NCI-H2171 treated with DMSO at 0.1 percent for 48 hours (cell line): ENCODE measurements around the gene PTPRN2.

Experiments
- DNase-seq: peaks from one replicate; lab custom pipeline; 2025; lab: John Stamatoyannopoulos, UW

Gene PTPRN2

DNA sequence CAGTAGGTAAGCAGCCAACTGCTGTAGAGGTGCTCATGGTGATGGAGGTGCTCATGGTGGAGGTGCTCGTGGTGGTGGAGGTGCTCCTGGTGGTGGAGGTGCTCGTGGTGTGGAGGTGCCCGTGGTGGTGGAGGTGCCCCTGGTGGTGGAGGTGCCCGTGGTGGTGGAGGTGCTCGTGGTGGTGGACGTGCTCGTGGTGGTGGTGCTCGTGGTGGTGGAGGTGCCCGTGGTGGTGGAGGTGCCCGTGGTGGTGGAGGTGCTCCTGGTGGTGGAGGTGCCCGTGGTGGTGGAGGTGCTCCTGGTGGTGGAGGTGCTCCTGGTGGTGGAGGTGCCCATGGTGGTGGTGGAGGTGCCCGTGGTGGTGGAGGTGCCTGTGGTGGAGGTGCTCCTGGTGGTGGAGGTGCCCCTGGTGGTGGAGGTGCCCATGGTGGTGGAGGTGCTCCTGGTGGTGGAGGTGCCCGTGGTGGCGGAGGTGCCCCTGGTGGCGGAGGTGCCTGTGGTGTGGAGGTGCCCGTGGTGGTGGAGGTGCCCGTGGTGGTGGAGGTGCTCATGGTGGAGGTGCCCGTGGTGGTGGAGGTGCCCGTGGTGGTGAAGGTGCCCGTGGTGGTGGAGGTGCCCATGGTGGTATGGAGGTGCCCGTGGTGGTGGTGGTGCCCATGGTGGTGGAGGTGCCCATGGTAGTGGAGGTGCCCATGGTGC, 517.3 kb downstream of the PTPRN2 start:
- DNase-seq: no peak

- DNase-seq: no peak
Observed at GRCh38 chr7:158068853-158069252, 518.8 kb downstream of the PTPRN2 start.

- DNase-seq: no peak
Observed at GRCh38 chr7:158067931-158068482, 519.6 kb downstream of the PTPRN2 start.

- DNase-seq: no peak
Observed at GRCh38 chr7:158067219-158067930, 520.2 kb downstream of the PTPRN2 start.

- DNase-seq: no peak
Observed at GRCh38 chr7:158066085-158066484, 521.5 kb downstream of the PTPRN2 start.

- no peak for DNase-seq
Observed at GRCh38 chr7:158065340-158065739, 522.3 kb downstream of the PTPRN2 start.

DNA sequence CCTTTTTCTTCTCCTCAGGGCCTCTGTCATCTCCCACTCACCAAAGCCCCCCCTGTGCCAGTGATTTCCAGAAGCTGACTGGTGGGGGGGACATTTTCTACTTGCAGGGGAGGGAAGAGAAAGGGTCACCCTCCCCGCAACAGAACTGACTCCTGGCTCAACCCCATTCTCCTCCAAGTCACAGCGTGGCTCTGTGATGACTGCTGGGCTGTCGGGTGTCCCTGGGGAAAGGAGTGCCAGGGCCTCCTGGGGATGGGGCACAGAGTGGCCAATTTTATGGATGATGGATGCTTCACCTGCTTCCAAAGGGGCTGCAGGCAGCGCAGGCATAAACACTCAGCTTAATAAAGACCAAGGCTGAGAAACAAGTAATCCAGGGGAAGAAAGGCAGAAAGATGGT, 523.0 kb downstream of the PTPRN2 start:
- no peak for DNase-seq

GRCh38 chr7:158063850-158064610, 523.6 kb downstream of the PTPRN2 start:
- DNase-seq: no peak

DNA sequence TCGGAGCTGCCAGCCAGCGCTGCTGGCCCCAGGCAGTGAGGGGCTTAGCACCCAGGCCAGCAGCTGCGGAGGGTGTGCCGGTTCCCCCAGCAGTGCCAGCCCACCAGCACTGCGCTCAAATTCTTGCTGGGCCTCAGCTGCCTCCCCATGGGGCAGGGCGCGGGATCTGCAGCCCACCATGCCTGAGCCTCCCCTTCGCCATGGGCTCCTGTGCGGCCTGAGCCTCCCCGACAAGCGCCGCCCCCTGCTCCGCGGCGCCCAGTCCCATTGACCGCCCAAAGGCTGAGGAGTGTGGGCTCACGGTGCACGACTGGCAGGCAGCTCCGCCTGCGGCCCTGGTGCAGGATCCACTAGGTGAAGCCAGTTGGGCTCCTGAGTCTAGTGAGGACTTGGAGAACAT, 525.0 kb downstream of the PTPRN2 start:
- DNase-seq: no peak

DNA sequence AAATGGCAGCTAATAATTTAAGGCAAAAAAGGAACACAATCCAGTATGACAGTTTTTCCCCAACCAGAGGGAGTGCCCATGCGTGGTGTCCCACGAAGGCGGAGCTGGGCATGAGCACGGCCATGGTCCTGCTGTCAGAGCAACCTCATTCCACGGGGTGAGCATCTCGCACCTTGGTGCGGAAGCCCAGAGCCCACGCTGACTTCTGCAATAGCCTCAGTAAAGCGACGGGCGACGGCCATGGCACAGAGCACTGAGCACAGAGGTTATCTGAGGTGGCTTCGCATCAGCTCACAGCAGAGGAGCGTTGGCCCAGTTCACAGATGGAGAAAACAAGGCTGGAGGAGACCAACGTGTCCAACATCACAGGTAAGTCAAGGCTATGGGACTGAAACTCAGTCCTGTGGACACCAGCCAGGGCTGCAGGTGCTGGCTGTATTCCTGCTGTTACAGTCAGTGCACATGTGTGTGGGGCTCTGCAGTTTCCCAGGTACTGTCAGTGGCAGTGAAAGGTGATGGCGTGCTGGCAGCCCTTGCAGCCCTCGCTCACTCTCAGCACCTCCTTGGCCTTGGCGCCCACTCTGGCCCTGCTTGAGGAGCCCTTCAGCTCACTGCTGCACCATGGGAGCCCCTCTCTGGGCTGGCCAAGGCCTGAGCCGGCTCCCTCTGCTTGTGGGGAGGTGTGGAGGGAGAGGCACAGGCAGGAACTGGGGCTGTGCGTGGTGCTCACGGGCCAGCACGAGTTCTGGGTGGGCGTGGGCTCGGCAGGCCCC, 525.6 kb downstream of the PTPRN2 start:
- no peak for DNase-seq

GRCh38 chr7:158061026-158061630, 526.5 kb downstream of the PTPRN2 start:
- DNase-seq: no peak

DNA sequence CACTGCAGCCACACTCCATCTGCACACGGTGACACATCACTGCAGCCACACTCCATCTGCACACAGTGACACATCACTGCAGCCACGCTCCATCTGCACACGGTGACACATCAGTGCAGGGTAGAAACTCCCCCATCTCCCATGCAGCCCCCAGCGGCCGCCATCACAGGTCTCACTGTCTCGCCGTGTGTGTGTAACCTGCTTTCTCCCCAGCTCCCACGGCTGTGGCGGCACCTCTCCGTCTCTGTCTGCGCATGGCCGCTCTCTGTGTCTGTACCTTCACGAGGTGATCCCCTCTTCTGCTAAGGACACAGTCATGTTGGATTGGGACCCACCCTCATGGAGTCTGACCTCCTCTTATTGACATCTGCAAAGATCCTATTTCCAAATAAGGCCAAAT, 527.4 kb downstream of the PTPRN2 start:
- DNase-seq: no peak

GRCh38 chr7:158057446-158057845, 530.2 kb downstream of the PTPRN2 start:
- DNase-seq: no peak

DNA sequence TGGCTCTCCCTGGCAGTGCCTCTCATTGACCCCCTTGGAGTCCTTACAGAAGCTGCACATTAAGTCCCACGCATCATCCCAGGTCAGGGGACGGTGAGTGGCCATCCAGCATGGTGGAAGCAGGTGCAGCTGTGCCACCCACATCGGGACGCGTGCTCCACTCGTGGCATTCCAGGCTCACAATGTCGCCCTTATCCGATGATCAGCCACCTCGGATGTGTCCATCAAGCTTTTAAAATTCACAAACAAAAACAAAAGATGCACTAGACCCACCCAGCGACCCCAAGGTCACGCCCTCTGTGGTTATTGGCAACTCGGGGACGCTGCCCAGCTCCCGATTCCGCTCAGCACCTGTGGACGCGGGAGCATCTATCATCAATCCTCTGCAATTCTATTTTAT, 530.9 kb downstream of the PTPRN2 start:
- DNase-seq: no peak

- DNase-seq: no peak
Observed at GRCh38 chr7:158055726-158056510, 531.7 kb downstream of the PTPRN2 start.

DNA sequence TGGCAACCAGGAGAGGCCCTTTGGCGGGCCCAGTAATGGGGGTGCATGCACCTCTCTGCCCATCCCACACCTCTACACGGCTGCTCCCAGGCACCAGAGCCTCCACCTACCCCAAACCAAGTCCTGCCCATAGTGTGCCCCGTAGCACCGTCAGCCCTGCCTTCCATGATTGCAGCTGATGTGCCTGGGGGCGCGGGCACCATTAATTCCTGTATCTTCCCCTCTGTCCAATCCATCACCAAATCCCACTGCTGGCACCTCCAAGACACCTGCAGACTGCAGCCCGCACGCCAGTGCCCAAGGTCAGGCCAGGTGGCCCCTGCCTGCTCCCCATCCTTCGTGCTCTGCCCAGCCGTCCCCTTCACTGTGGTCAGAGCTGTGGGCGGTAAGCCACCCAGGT, 533.0 kb downstream of the PTPRN2 start:
- no peak for DNase-seq

DNA sequence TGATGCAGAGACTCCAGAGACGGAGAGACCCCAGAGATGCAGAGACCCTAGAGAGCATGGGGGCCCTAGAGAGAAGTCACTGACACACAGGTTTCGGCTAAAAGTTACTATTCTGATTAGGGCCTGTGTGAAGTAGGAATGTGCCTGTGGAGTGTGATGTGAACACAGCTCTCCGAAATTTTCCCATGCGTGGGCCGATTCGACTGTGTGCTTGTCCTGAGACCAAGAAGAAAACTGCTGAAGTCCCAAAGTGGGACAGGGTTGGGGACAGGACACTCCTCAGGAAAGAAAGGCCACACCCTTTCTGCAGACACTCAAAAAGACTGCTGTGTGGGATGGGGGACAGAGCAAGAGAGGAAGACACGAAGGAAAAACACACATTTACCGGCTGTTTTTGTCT, 533.5 kb downstream of the PTPRN2 start:
- no peak for DNase-seq

DNA sequence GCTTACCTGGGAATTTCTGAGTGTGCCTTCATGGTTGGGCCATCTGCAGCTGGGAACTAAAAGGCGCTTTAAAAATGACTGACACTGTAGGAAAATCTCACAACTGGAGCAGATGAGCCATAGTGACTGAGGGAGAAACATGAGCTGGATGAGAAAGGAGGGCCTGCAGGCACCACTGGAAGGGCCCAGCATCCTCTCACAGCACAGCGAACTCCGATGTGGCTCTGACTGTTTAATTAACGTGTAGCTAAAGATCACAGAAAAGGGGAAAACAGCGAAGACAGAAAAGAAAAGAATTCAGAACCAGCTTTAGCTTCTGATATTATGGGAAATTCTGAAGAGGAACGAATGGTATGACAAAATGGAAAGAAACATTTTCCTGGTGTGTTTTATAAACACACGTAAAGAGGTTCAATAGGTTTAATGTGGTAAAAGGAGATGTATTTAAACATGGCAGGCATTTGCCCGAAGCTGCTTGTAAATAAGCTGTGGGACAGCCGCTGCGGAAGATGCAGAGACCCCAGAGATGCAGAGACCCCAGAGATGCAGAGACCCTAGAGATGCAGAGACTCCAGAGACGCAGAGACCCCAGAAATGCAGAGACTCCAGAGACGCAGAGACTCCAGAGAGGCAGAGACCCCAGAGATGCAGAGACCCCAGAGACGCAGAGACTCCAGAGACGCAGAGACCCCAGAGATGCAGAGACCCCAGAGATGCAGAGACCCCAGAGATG, 534.3 kb downstream of the PTPRN2 start:
- no peak for DNase-seq

DNA sequence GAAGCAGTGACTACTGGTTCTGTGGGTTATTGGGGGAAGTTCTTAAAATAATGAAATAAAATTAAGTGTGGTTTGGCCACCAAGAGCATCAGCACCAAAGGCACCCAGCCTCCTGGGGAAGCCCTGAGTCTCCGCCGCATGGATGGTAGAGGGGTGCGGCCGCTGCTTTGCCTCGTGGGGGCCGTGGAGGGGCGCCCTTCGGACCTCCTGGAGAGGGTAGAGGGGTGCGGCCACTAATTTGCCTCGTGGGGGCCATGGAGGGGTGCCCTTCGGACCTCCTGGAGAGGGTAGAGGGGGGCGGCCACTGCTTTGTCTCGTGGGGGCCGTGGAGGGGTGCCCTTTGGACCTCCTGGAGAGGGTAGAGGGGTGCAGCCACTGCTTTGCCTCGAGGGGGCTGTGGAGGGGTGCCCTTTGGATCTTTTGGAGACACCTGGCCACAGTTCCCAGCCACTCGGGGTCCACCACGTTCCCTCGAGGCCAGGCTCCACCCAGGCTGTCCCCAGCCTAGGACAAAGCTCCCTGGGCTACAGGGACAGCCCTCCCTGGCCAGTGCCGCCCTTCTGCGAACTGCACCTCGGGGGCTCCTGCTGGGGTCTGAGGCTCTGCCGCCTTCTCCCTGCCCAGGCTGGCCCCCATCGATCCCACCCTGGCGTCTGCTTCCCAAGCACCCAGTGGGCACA, 535.1 kb downstream of the PTPRN2 start:
- DNase-seq: no peak
